GM18870 (cell line): ENCODE data around the gene ERG.

Experiments used
- ATAC-seq: cut with Tn5 transposase; IDR thresholded peaks from one replicate; pipeline ENCODE4 v1.9.1; 2021; ENCODE audit warnings: moderate library complexity; ENCODE audit not compliant: unreplicated experiment

ERG gene

GRCh38 chr21:38474796-38475195 lies 23.5 kb downstream of the ERG start:
- ATAC-seq = no peak

- ATAC-seq = no peak
These were observed 24.2 kb downstream of the ERG start for GRCh38 chr21:38474124-38474523.

- ATAC-seq = no peak
These were observed 25.7 kb downstream of the ERG start for GRCh38 chr21:38472412-38473108.

- no peak for ATAC-seq
These were observed 26.5 kb downstream of the ERG start for GRCh38 chr21:38471766-38472165.

- ATAC-seq = no peak
These were observed 27.5 kb downstream of the ERG start for GRCh38 chr21:38470755-38471154.

- no peak for ATAC-seq
These were observed 28.6 kb downstream of the ERG start for GRCh38 chr21:38469642-38470041.

GRCh38 chr21:38468989-38469388 lies 29.3 kb downstream of the ERG start:
- ATAC-seq = no peak

- no peak for ATAC-seq
These were observed 30.4 kb downstream of the ERG start for GRCh38 chr21:38467911-38468310.

- no peak for ATAC-seq
These were observed 30.9 kb downstream of the ERG start for GRCh38 chr21:38467374-38467773.

- no peak for ATAC-seq
These were observed 38.0 kb downstream of the ERG start for GRCh38 chr21:38460171-38460742.

- ATAC-seq = no peak
These were observed 38.8 kb downstream of the ERG start for GRCh38 chr21:38459490-38459889.

GRCh38 chr21:38455403-38455802 lies 42.9 kb downstream of the ERG start:
- ATAC-seq = no peak

- no peak for ATAC-seq
These were observed 43.6 kb downstream of the ERG start for GRCh38 chr21:38454702-38455101.

- no peak for ATAC-seq
These were observed 44.1 kb downstream of the ERG start for GRCh38 chr21:38454161-38454560.

- ATAC-seq = no peak
These were observed 49.4 kb downstream of the ERG start for GRCh38 chr21:38448671-38449385.

- ATAC-seq = no peak
These were observed 50.7 kb downstream of the ERG start for GRCh38 chr21:38447611-38448010.

GRCh38 chr21:38444691-38445090 lies 53.6 kb downstream of the ERG start:
- ATAC-seq = no peak

GRCh38 chr21:38443110-38443509 lies 55.2 kb downstream of the ERG start:
- ATAC-seq = no peak

- no peak for ATAC-seq
These were observed 57.1 kb downstream of the ERG start for GRCh38 chr21:38441153-38441552.

GRCh38 chr21:38440746-38441145 lies 57.5 kb downstream of the ERG start:
- ATAC-seq = no peak

- no peak for ATAC-seq
These were observed 58.3 kb downstream of the ERG start for GRCh38 chr21:38439957-38440356.

GRCh38 chr21:38439426-38439825 lies 58.9 kb downstream of the ERG start:
- ATAC-seq = no peak
